Loucy (cell line): ENCODE results near the gene ME3.

Experiments
- EZH2phosphoT487 ChIP-seq: fragments of 200-600 bp; IDR thresholded peaks from 2 replicates; pipeline ENCODE4 v1.6.1; 2018; ENCODE audit warnings: antibody characterized with exemption, mild to moderate bottlenecking, moderate library complexity, borderline replicate concordance
- TF ChIP-seq, protein P1 (sequence below): fragments of 200-600 bp; sonication (generic); conservative IDR thresholded peaks from 2 replicates; pipeline ENCODE4 v1.5.1; 2014; ENCODE audit warnings: mild to moderate bottlenecking, antibody characterized with exemption, low read length

GRCh38 chr11:86500500-86501140, 171.8 kb downstream of the ME3 start:
- TF ChIP-seq, protein P1, sequence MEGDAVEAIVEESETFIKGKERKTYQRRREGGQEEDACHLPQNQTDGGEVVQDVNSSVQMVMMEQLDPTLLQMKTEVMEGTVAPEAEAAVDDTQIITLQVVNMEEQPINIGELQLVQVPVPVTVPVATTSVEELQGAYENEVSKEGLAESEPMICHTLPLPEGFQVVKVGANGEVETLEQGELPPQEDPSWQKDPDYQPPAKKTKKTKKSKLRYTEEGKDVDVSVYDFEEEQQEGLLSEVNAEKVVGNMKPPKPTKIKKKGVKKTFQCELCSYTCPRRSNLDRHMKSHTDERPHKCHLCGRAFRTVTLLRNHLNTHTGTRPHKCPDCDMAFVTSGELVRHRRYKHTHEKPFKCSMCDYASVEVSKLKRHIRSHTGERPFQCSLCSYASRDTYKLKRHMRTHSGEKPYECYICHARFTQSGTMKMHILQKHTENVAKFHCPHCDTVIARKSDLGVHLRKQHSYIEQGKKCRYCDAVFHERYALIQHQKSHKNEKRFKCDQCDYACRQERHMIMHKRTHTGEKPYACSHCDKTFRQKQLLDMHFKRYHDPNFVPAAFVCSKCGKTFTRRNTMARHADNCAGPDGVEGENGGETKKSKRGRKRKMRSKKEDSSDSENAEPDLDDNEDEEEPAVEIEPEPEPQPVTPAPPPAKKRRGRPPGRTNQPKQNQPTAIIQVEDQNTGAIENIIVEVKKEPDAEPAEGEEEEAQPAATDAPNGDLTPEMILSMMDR: no peak
- no peak for TF ChIP-seq EZH2phosphoT487
